HCT116 (cell line): ENCODE data around the gene KCNN4. TPM values are rescaled to one million over a fixed set of nuclear protein-coding genes. Genes with fewer than 3 reads are reported as not detected.

Experiments used
- ATAC-seq: fragments of 200-7000 bp; cut with Tn5 transposase; 2 replicates; pipeline ENCODE4 v1.9.1; 2020; ENCODE audit warnings: mild to moderate bottlenecking, moderate library complexity
- BruUV-seq: library from RNA; stranded (reverse); fragments of 400-500 nt; replicated peaks from 2 replicates; lab custom pipeline; 2021; lab: Mats Ljungman, UMichigan
- CTCF ChIA-PET: fragments of 300-600 bp; sonication (Branson Sonifier 250); formaldehyde crosslinking; loops from one replicate; lab custom pipeline; 2021; ENCODE audit warnings: antibody characterized with exemption; lab: Charles Lee
- POLR2A ChIA-PET: fragments of 300-600, 350-600 bp; sonication (Branson Sonifier 250); formaldehyde crosslinking; loops from one replicate; lab custom pipeline; 2021; ENCODE audit warnings: antibody characterized with exemption; lab: Charles Lee
- RAD21 ChIA-PET, 2 experiments: fragments of 300-600 bp; sonication (Branson Sonifier 250); formaldehyde crosslinking; loops; one replicate each; lab custom pipeline; 2023; ENCODE audit warnings: low total read pairs in 2 of 2; ENCODE audit not compliant: uncharacterized antibody in 2 of 2, unreplicated experiment in 2 of 2, low non-redundant PET in 1 of 2; lab: Charles Lee
- DNase-seq: peaks from one replicate; pipeline ENCODE4 v3.0.0-alpha.2; 2010; ENCODE audit warnings: low read depth, low spot score
- H2AFZ ChIP-seq: fragments of 200-600 bp; shearing (Covaris generic), sonication (generic); 2 replicates; pipeline ENCODE4 v1.6.1; 2017; ENCODE audit warnings: low read depth, mixed run types, mixed read lengths, antibody characterized with exemption, low read length; ENCODE audit not compliant: poor library complexity, severe bottlenecking
- H3K27ac ChIP-seq: 2 replicates; pipeline ENCODE4 v1.5.1; 2012; ENCODE audit warnings: low read depth, low read length
- H3K27me3 ChIP-seq: fragments of 200-600 bp; sonication (generic); 2 replicates; pipeline ENCODE4 v1.6.1; 2016; ENCODE audit warnings: mixed run types, low read length, mixed read lengths; ENCODE audit not compliant: insufficient read depth
- H3K36me3 ChIP-seq, 2 experiments: fragments of 200-500 bp in 1 of 2; fragments of 200-600 bp in 1 of 2; sonication (Bioruptor generic) in 1 of 2; sonication (generic) in 1 of 2; 2 replicates each; pipeline versions ENCODE4 v1.5.1 to v1.6.1; 2014 to 2016; ENCODE audit warnings: low read length in 2 of 2, inconsistent platforms in 1 of 2, mixed read lengths in 1 of 2, mixed run types in 1 of 2; ENCODE audit not compliant: insufficient read depth in 2 of 2, control insufficient read depth in 1 of 2
- H3K4me1 ChIP-seq, 2 experiments: fragments of 200-600 bp in 1 of 2; sonication (generic) in 1 of 2; 2 replicates each; pipeline versions ENCODE4 v1.5.1 to v1.6.1; 2012 to 2017; ENCODE audit warnings: low read length in 2 of 2, inconsistent platforms in 1 of 2, mild to moderate bottlenecking in 1 of 2, mixed read lengths in 1 of 2, mixed run types in 1 of 2, moderate library complexity in 1 of 2; ENCODE audit not compliant: insufficient read depth in 2 of 2, control insufficient read depth in 1 of 2
- H3K4me2 ChIP-seq: fragments of 200-600 bp; sonication (generic); 2 replicates; pipeline ENCODE4 v1.6.1; 2017; ENCODE audit warnings: mixed run types, low read length, mixed read lengths
- H3K4me3 ChIP-seq, 2 experiments: fragments of 200-600 bp in 1 of 2; sonication (generic) in 1 of 2; replicated peaks in 1 of 2; 2 replicates each; pipeline ENCODE4 v1.5.1; 2011 to 2016; ENCODE audit warnings: low read length in 2 of 2, control low read depth in 1 of 2, low read depth in 1 of 2, mild to moderate bottlenecking in 1 of 2, mixed read lengths in 1 of 2, mixed run types in 1 of 2
- H3K79me2 ChIP-seq: fragments of 200-600 bp; sonication (generic); 2 replicates; pipeline ENCODE4 v1.6.1; 2017; ENCODE audit warnings: mild to moderate bottlenecking, mixed run types, low read length, moderate library complexity, mixed read lengths; ENCODE audit not compliant: insufficient read depth
- H3K9ac ChIP-seq: fragments of 200-600 bp; sonication (generic); 2 replicates; pipeline ENCODE4 v1.6.1; 2016; ENCODE audit warnings: low read length, mixed read lengths
- H3K9me2 ChIP-seq: fragments of 200-600 bp; sonication (generic), shearing (Covaris generic); 2 replicates; pipeline ENCODE4 v1.6.1; 2017; ENCODE audit warnings: mixed run types, mild to moderate bottlenecking, moderate library complexity; ENCODE audit not compliant: insufficient read depth
- H3K9me3 ChIP-seq, 2 experiments: fragments of 200-500 bp in 1 of 2; fragments of 200-600 bp in 1 of 2; sonication (Bioruptor generic) in 1 of 2; sonication (generic) in 1 of 2; 2 replicates each; pipeline ENCODE4 v1.6.1; 2014 to 2017; ENCODE audit warnings: low read length in 2 of 2, mixed read lengths in 2 of 2, inconsistent platforms in 1 of 2, low read depth in 1 of 2, mild to moderate bottlenecking in 1 of 2, mixed run types in 1 of 2, moderate library complexity in 1 of 2; ENCODE audit not compliant: control insufficient read depth in 1 of 2, insufficient read depth in 1 of 2
- H4K20me1 ChIP-seq: fragments of 200-600 bp; sonication (generic), shearing (Covaris generic); 2 replicates; pipeline ENCODE4 v1.6.1; 2017; ENCODE audit warnings: mixed run types, mild to moderate bottlenecking, moderate library complexity; ENCODE audit not compliant: insufficient read depth
- CBX3 ChIP-seq: IDR thresholded peaks from 2 replicates; pipeline ENCODE4 v1.6.1; 2012; ENCODE audit warnings: low read depth
- EGR1 ChIP-seq: IDR thresholded peaks from 2 replicates; pipeline ENCODE4 v1.6.1; 2012; ENCODE audit warnings: low read depth
- EZH2 ChIP-seq: fragments of 200-600 bp; sonication (generic); IDR thresholded peaks from 2 replicates; pipeline ENCODE4 v1.6.1; 2017; ENCODE audit warnings: antibody characterized with exemption, mixed run types
- JUND ChIP-seq: IDR thresholded peaks from 2 replicates; pipeline ENCODE4 v1.6.1; 2012
- POLR2A ChIP-seq: IDR thresholded peaks from 2 replicates; pipeline ENCODE4 v1.7.0; 2011; ENCODE audit warnings: borderline replicate concordance; ENCODE audit not compliant: insufficient read depth, insufficient read length; ENCODE audit errors: extremely low read depth
- POLR2AphosphoS5 ChIP-seq: IDR thresholded peaks from 2 replicates; pipeline ENCODE4 v1.6.1; 2011; ENCODE audit warnings: mild to moderate bottlenecking, low read depth, low read length, moderate library complexity
- SP1 ChIP-seq: IDR thresholded peaks from 2 replicates; pipeline ENCODE4 v1.6.1; 2012; ENCODE audit warnings: low read depth
- TCF7L2 ChIP-seq: IDR thresholded peaks from 2 replicates; pipeline ENCODE4 v1.7.0; 2011; ENCODE audit warnings: borderline replicate concordance, inconsistent platforms; ENCODE audit not compliant: insufficient read depth, insufficient read length; ENCODE audit errors: extremely low read depth
- YY1 ChIP-seq: IDR thresholded peaks from 2 replicates; pipeline ENCODE4 v1.6.1; 2011; ENCODE audit warnings: low read length, low read depth, moderate library complexity, mild to moderate bottlenecking; ENCODE audit not compliant: insufficient replicate concordance; ENCODE audit errors: extremely low read depth
- ZFX ChIP-seq: fragments of 450-650 bp; IDR thresholded peaks from 2 replicates; pipeline ENCODE4 v1.6.1; 2017
- ZNF274 ChIP-seq: fragments of 200-500 bp; sonication (Bioruptor generic); IDR thresholded peaks from 2 replicates; pipeline ENCODE4 v1.6.1; 2014; ENCODE audit warnings: mild to moderate bottlenecking, low read depth, low read length, inconsistent platforms
- intact Hi-C: fragments of 100-400 bp; cut with micrococcal nuclease; formaldehyde crosslinking; loops from 2 replicates; pipeline ENCODE4 v1.10.0; 2022
- total RNA-seq: library from RNA; stranded (reverse); gene quantifications from one replicate; pipeline ENCODE4 v1.2.1, GENCODE V29; 2021; ENCODE audit not compliant: unreplicated experiment
- TF ChIP-seq, protein P1 (sequence below): IDR thresholded peaks from 2 replicates; pipeline ENCODE4 v1.6.1; 2012
- TF ChIP-seq, protein P2 (sequence below): IDR thresholded peaks from 2 replicates; pipeline ENCODE4 v1.6.1; 2012
- TF ChIP-seq, protein P3 (sequence below): IDR thresholded peaks from 2 replicates; pipeline ENCODE4 v1.6.1; 2011; ENCODE audit warnings: mild to moderate bottlenecking, low read length, moderate library complexity; ENCODE audit not compliant: insufficient replicate concordance; ENCODE audit errors: extremely low read depth

Gene KCNN4
- total RNA-seq, 1 experiment from 2014 or later, result 72.9 TPM

DNA sequence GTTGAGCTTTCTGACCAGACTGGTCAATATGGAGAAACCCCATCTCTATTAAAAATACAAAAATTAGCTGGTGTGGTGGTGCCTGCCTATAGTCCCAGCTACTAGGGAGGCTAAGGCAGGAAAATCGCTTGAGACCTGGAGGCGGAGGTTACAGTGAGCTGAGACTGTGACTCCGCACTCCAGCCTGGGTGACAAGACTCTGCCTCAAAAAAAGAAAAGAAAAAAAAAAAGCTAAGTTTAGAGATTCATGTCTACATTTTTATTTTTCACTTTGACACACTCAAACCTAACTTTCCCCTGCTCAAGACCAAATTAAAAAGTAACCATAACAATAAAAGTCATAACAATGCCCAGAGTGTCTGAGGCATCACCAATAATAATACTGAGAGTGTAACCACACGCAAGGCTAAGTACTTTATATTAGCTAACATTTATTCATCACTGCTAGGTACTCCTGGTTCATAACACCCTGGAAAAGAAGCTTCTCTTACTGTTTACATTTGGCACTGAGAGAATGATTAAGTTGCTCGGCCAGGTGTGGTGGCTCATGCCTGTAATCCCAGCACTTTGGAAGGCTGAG, 59.2 kb downstream of the KCNN4 start:
- CTCF ChIA-PET, result interaction anchor here (1.0 to 4.8 kb wide), 6 partner anchors 13 to 274 kb away, joined by 3 to 38 read pairs (median 6); partner anchors contain the start of gene PLAUR
- H2AFZ ChIP-seq, result no peak overlapping the region
- no peaks in the 10 kb centered on the region for H3K9me3 ChIP-seq
- H3K79me2 ChIP-seq, result no peaks in the 10 kb centered on the region
- TF ChIP-seq ZNF274 (no peak), CBX3 (no peak), YY1 (no peak), ZFX (no peak), POLR2AphosphoS5 (no peak), EZH2 (no peak), TCF7L2 (no peak), POLR2A (no peak), JUND (no peak), EGR1 (no peak), SP1 (no peak)
- TF ChIP-seq, protein P1, sequence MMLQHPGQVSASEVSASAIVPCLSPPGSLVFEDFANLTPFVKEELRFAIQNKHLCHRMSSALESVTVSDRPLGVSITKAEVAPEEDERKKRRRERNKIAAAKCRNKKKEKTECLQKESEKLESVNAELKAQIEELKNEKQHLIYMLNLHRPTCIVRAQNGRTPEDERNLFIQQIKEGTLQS, result no peak
- TF ChIP-seq, protein P2, sequence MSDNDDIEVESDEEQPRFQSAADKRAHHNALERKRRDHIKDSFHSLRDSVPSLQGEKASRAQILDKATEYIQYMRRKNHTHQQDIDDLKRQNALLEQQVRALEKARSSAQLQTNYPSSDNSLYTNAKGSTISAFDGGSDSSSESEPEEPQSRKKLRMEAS, result no peak
- TF ChIP-seq, protein P3, sequence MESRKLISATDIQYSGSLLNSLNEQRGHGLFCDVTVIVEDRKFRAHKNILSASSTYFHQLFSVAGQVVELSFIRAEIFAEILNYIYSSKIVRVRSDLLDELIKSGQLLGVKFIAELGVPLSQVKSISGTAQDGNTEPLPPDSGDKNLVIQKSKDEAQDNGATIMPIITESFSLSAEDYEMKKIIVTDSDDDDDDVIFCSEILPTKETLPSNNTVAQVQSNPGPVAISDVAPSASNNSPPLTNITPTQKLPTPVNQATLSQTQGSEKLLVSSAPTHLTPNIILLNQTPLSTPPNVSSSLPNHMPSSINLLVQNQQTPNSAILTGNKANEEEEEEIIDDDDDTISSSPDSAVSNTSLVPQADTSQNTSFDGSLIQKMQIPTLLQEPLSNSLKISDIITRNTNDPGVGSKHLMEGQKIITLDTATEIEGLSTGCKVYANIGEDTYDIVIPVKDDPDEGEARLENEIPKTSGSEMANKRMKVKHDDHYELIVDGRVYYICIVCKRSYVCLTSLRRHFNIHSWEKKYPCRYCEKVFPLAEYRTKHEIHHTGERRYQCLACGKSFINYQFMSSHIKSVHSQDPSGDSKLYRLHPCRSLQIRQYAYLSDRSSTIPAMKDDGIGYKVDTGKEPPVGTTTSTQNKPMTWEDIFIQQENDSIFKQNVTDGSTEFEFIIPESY, result no peak
- TF ChIP-seq, all 23 proteins: peak for 0
- DNase-seq (no peak), ATAC-seq (no peak)
- Histone ChIP-seq H3K4me3 (no peak overlapping the region), H3K27me3 (no peaks in the 10 kb centered on the region), H3K9me2 (no peaks in the 10 kb centered on the region), H3K4me1 (peaks cover 4 to 11% of the 10 kb centered on the region in 2 experiments; a peak in 3 of 4 replicates), H3K4me2 (no peak overlapping the region), H3K27ac (no peak overlapping the region), H3K9ac (no peak overlapping the region), H3K36me3 (no peaks in the 10 kb centered on the region), H4K20me1 (no peaks in the 10 kb centered on the region)
- no TSS peak for BruUV-seq
- intact Hi-C loops, result loop anchor here (5.0 kb wide), 1 partner anchor 184 kb away; no protein-coding TSS in a partner anchor
- RAD21 ChIA-PET, result interaction anchor here (0.8 to 1.5 kb wide), 3 partner anchors 53 to 126 kb away, joined by 4 to 7 read pairs (median 5); partner anchors contain the start of gene IRGQ (in 1 of the 2)
- POLR2A ChIA-PET, result interaction anchor here (1.1 to 6.1 kb wide), 3 partner anchors 10 to 52 kb away, joined by 3 to 53 read pairs (median 7); partner anchors contain the start of gene PLAUR
